GM18498 (cell line): Measurements from ENCODE around the gene CRAT.
"Not testable (repeated sequence)": the region's sequence is repeated elsewhere in the genome, so short reads cannot be mapped to it uniquely, and the experiment has no call there.

Source experiments
- ATAC-seq: cut with Tn5 transposase; IDR thresholded peaks from one replicate; pipeline ENCODE4 v1.9.1; 2021; ENCODE audit warnings: mild to moderate bottlenecking, moderate library complexity; ENCODE audit not compliant: unreplicated experiment

Gene CRAT

GRCh38 chr9:129138476-129139232 is 28.1 kb upstream of the CRAT start:
- no peak for ATAC-seq

GRCh38 chr9:129138144-129138462 is 27.5 kb upstream of the CRAT start:
- ATAC-seq = no peak

GRCh38 chr9:129137292-129138143 is 26.9 kb upstream of the CRAT start:
- ATAC-seq = no peak

GRCh38 chr9:129136446-129137035 is 25.9 kb upstream of the CRAT start:
- no peak for ATAC-seq

GRCh38 chr9:129135476-129135875 is 24.9 kb upstream of the CRAT start:
- ATAC-seq = no peak

GRCh38 chr9:129133082-129133481 is 22.5 kb upstream of the CRAT start:
- ATAC-seq = no peak

GRCh38 chr9:129131300-129132145 is 20.9 kb upstream of the CRAT start:
- ATAC-seq = no peak

- ATAC-seq = no peak
Measured at GRCh38 chr9:129130791-129131190, 20.2 kb upstream of the CRAT start.

GRCh38 chr9:129130271-129130670 is 19.7 kb upstream of the CRAT start:
- not testable (repeated sequence) for ATAC-seq

GRCh38 chr9:129128689-129129088 is 18.1 kb upstream of the CRAT start:
- ATAC-seq = no peak

GRCh38 chr9:129126749-129127618 is 16.4 kb upstream of the CRAT start:
- ATAC-seq = no peak

GRCh38 chr9:129125478-129125877 is 14.9 kb upstream of the CRAT start:
- ATAC-seq = no peak

GRCh38 chr9:129124506-129125069 is 14.0 kb upstream of the CRAT start:
- ATAC-seq = no peak

GRCh38 chr9:129122976-129123375 is 12.4 kb upstream of the CRAT start:
- ATAC-seq = not testable (repeated sequence)

- no peak for ATAC-seq
Measured at GRCh38 chr9:129122133-129122532, 11.5 kb upstream of the CRAT start.

- no peak for ATAC-seq
Measured at GRCh38 chr9:129121483-129121882, 10.9 kb upstream of the CRAT start.

GRCh38 chr9:129118799-129119198 is 8.2 kb upstream of the CRAT start:
- no peak for ATAC-seq

GRCh38 chr9:129113645-129114304 is 3.2 kb upstream of the CRAT start:
- no peak for ATAC-seq

- ATAC-seq = not testable (repeated sequence)
Measured at GRCh38 chr9:129112526-129112925, 1.9 kb upstream of the CRAT start.
